H9 (cell line): ENCODE results near the gene CPM. TPM values are rescaled to one million over a fixed set of nuclear protein-coding genes. Genes with fewer than 3 reads are reported as not detected.

Experiments
- DNase-seq: peaks from one replicate; pipeline ENCODE4 v3.0.0-alpha.2; 2017
- H2AFZ ChIP-seq: one replicate; pipeline ENCODE4 v1.6.1; 2013; ENCODE audit warnings: mild to moderate bottlenecking, low read length, control low read depth, moderate library complexity
- H2AK5ac ChIP-seq: 2 replicates; pipeline ENCODE4 v1.6.1; 2013; ENCODE audit warnings: low read length, control low read depth, mixed read lengths; ENCODE audit not compliant: insufficient read length
- H2BK120ac ChIP-seq: one replicate; pipeline ENCODE4 v1.6.1; 2013; ENCODE audit warnings: low read depth, mild to moderate bottlenecking, low read length, control low read depth, inconsistent platforms; ENCODE audit not compliant: poor library complexity, severe bottlenecking
- H2BK12ac ChIP-seq: 2 replicates; pipeline ENCODE4 v1.6.1; 2013; ENCODE audit warnings: low read length, control low read depth, mixed read lengths, low read depth; ENCODE audit not compliant: insufficient read length
- H2BK15ac ChIP-seq: 2 replicates; pipeline ENCODE4 v1.6.1; 2013; ENCODE audit warnings: low read depth, low read length, control low read depth
- H2BK20ac ChIP-seq: one replicate; pipeline ENCODE4 v1.6.1; 2013; ENCODE audit warnings: low read depth, mild to moderate bottlenecking, low read length, control low read depth, inconsistent platforms; ENCODE audit not compliant: poor library complexity, severe bottlenecking
- H2BK5ac ChIP-seq: 2 replicates; pipeline ENCODE4 v1.6.1; 2013; ENCODE audit warnings: low read length, control low read depth, mixed read lengths; ENCODE audit not compliant: insufficient read length
- H3K14ac ChIP-seq: 2 replicates; pipeline ENCODE4 v1.6.1; 2013; ENCODE audit warnings: low read length, control low read depth; ENCODE audit not compliant: insufficient read depth
- H3K18ac ChIP-seq: 2 replicates; pipeline ENCODE4 v1.6.1; 2013; ENCODE audit warnings: low read depth, mild to moderate bottlenecking, mixed read lengths, low read length, control low read depth; ENCODE audit not compliant: insufficient read length
- H3K23ac ChIP-seq: 2 replicates; pipeline ENCODE4 v1.6.1; 2013; ENCODE audit warnings: low read length, control low read depth, mixed read lengths, low read depth; ENCODE audit not compliant: insufficient read length
- H3K23me2 ChIP-seq: 2 replicates; pipeline ENCODE4 v1.6.1; 2013; ENCODE audit warnings: low read depth, mild to moderate bottlenecking, mixed read lengths, low read length, control low read depth; ENCODE audit not compliant: insufficient read length, poor library complexity, severe bottlenecking
- H3K27ac ChIP-seq: 2 replicates; pipeline ENCODE4 v1.5.1; 2013; ENCODE audit warnings: low read length, control low read depth, mixed read lengths, low read depth; ENCODE audit not compliant: insufficient read length
- H3K27me3 ChIP-seq: 2 replicates; pipeline ENCODE4 v1.6.1; 2013; ENCODE audit warnings: low read length, control low read depth, inconsistent platforms; ENCODE audit not compliant: insufficient read depth
- H3K4ac ChIP-seq: 2 replicates; pipeline ENCODE4 v1.6.1; 2013; ENCODE audit warnings: low read depth, mild to moderate bottlenecking, control low read depth, inconsistent platforms, low read length, moderate library complexity
- H3K4me1 ChIP-seq: 2 replicates; pipeline ENCODE4 v1.6.1; 2013; ENCODE audit warnings: low read length, control low read depth, inconsistent platforms; ENCODE audit not compliant: insufficient read depth
- H3K4me2 ChIP-seq: 2 replicates; pipeline ENCODE4 v1.6.1; 2013; ENCODE audit warnings: low read length, control low read depth, mixed read lengths; ENCODE audit not compliant: insufficient read length, insufficient read depth
- H3K56ac ChIP-seq: 2 replicates; pipeline ENCODE4 v1.6.1; 2013; ENCODE audit warnings: low read depth, mild to moderate bottlenecking, mixed read lengths, low read length, control low read depth; ENCODE audit not compliant: insufficient read length
- H3K79me1 ChIP-seq: 2 replicates; pipeline ENCODE4 v1.6.1; 2013; ENCODE audit warnings: low read depth, mild to moderate bottlenecking, moderate library complexity, low read length, control low read depth, inconsistent platforms; ENCODE audit not compliant: insufficient read depth, poor library complexity, severe bottlenecking
- H3K79me2 ChIP-seq: 2 replicates; pipeline ENCODE4 v1.6.1; 2013; ENCODE audit warnings: low read length, control low read depth, inconsistent platforms; ENCODE audit not compliant: insufficient read depth
- H3K9ac ChIP-seq: 2 replicates; pipeline ENCODE4 v1.6.1; 2013; ENCODE audit warnings: low read length, control low read depth, mixed read lengths; ENCODE audit not compliant: insufficient read length; ENCODE audit errors: extremely low read depth
- H3K9me3 ChIP-seq: one replicate; pipeline ENCODE4 v1.6.1; 2013; ENCODE audit warnings: low read depth, low read length, inconsistent platforms; ENCODE audit not compliant: control insufficient read depth
- H3T11ph ChIP-seq: one replicate; pipeline ENCODE4 v1.6.1; 2013; ENCODE audit warnings: mild to moderate bottlenecking, low read length, control low read depth, inconsistent platforms
- H4K20me1 ChIP-seq: one replicate; pipeline ENCODE4 v1.6.1; 2013; ENCODE audit not compliant: control insufficient read depth, insufficient read length, insufficient read depth
- H4K5ac ChIP-seq: 2 replicates; pipeline ENCODE4 v1.6.1; 2013; ENCODE audit warnings: low read depth, mild to moderate bottlenecking, mixed read lengths, low read length, control low read depth; ENCODE audit not compliant: insufficient read length
- H4K8ac ChIP-seq: replicated peaks from 2 replicates; pipeline ENCODE4 v1.6.1; 2013; ENCODE audit warnings: low read length, control low read depth, mixed read lengths, low read depth; ENCODE audit not compliant: insufficient read length
- H4K91ac ChIP-seq: 2 replicates; pipeline ENCODE4 v1.6.1; 2013; ENCODE audit warnings: low read depth, mild to moderate bottlenecking, moderate library complexity, mixed read lengths, low read length, control low read depth; ENCODE audit not compliant: insufficient read length
- H3K27ac Mint-ChIP-seq, 3 experiments: 2 replicates in 2 of 3; 3 replicates in 1 of 3; pipeline ENCODE4 v1.8.0; 2020 to 2021; ENCODE audit warnings: mixed read lengths in 3 of 3, mild to moderate bottlenecking in 1 of 3, moderate library complexity in 1 of 3
- H3K27me3 Mint-ChIP-seq: 2 replicates; pipeline ENCODE4 v1.8.0; 2021; ENCODE audit warnings: low read depth, mild to moderate bottlenecking, moderate library complexity, mixed read lengths
- H3K36me3 Mint-ChIP-seq, 3 experiments: 2 replicates in 2 of 3; 3 replicates in 1 of 3; pipeline ENCODE4 v1.8.0; 2020 to 2021; ENCODE audit warnings: low read depth in 3 of 3, mixed read lengths in 3 of 3; ENCODE audit not compliant: insufficient read depth in 1 of 3
- H3K4me1 Mint-ChIP-seq, 2 experiments: 2 replicates each; pipeline ENCODE4 v1.8.0; 2020; ENCODE audit warnings: mixed read lengths in 2 of 2
- H3K4me3 Mint-ChIP-seq, 2 experiments: 2 replicates in 1 of 2; 3 replicates in 1 of 2; pipeline ENCODE4 v1.8.0; 2020 to 2021; ENCODE audit warnings: mild to moderate bottlenecking in 2 of 2, mixed read lengths in 2 of 2, moderate library complexity in 1 of 2
- H3K9me3 Mint-ChIP-seq, 2 experiments: 2 replicates in 1 of 2; 3 replicates in 1 of 2; pipeline ENCODE4 v1.8.0; 2020; ENCODE audit warnings: mild to moderate bottlenecking in 2 of 2, mixed read lengths in 2 of 2, moderate library complexity in 1 of 2
- CTCF ChIP-seq: fragments of 200-600 bp; sonication (generic); conservative IDR thresholded peaks from 3 replicates; pipeline ENCODE4 v1.8.0; 2021; ENCODE audit warnings: antibody characterized with exemption, mild to moderate bottlenecking
- WGBS: extraction: QIAGEN DNeasy Blood & Tissue Kit; methylation state at CpG from one replicate; pipeline ENCODE4 v1.1.7; 2013; ENCODE audit warnings: missing lambda C conversion rate, low lambda C conversion rate, mixed read lengths; ENCODE audit not compliant: insufficient read length; ENCODE audit errors: extremely low coverage; 5-methylcytosine and 5-hydroxymethylcytosine counted together
- total RNA-seq: library from RNA; stranded (reverse); gene quantifications from 2 replicates; pipeline ENCODE4 v1.2.1, GENCODE V29; 2021

The CPM gene
- total RNA-seq, 1 experiment from 2014 or later = 1.2 TPM

GRCh38 chr12:68868043-68868790 lies 64.8 kb downstream of the CPM start:
- H2BK20ac ChIP-seq = no peak overlapping the region
- H3K4me3 Mint-ChIP-seq = no peak overlapping the region
- no peak overlapping the region for H3K27ac Mint-ChIP-seq
- H4K91ac ChIP-seq = no peak overlapping the region
- TF ChIP-seq CTCF = no peak
- H3K79me2 ChIP-seq = no peaks in the 10 kb centered on the region
- no peak for DNase-seq
- WGBS = no CpG with 5 or more reads among the region's 10 CpGs
- H3K27me3 Mint-ChIP-seq = no peaks in the 10 kb centered on the region
- H3K27me3 ChIP-seq = no peaks in the 10 kb centered on the region
- no peak overlapping the region for H4K5ac ChIP-seq
- H2AK5ac ChIP-seq = no peak overlapping the region
- no peaks in the 10 kb centered on the region for H3K23me2 ChIP-seq
- no peak overlapping the region for H3K14ac ChIP-seq
- H2BK15ac ChIP-seq = no peak overlapping the region
- no peaks in the 10 kb centered on the region for H3K36me3 Mint-ChIP-seq
- no peak overlapping the region for H2BK120ac ChIP-seq
- no peak overlapping the region for H2BK12ac ChIP-seq
- no peak overlapping the region for H3T11ph ChIP-seq
- H4K20me1 ChIP-seq = no peaks in the 10 kb centered on the region
- H3K56ac ChIP-seq = no peak overlapping the region
- no peak overlapping the region for H2AFZ ChIP-seq
- no peak overlapping the region for H4K8ac ChIP-seq
- H3K4me1 Mint-ChIP-seq = peaks cover 10 to 13% of the 10 kb centered on the region in 2 experiments
- no peak overlapping the region for H3K4me2 ChIP-seq
- no peak overlapping the region for H2BK5ac ChIP-seq
- H3K4me1 ChIP-seq = no peaks in the 10 kb centered on the region; the same call in 1 of the 2 replicates
- H3K23ac ChIP-seq = no peak overlapping the region
- no peak overlapping the region for H3K18ac ChIP-seq
- no peaks in the 10 kb centered on the region for H3K79me1 ChIP-seq
- no peak overlapping the region for H3K9ac ChIP-seq
- no peaks in the 10 kb centered on the region for H3K9me3 Mint-ChIP-seq
- H3K9me3 ChIP-seq = no peaks in the 10 kb centered on the region
- no peak overlapping the region for H3K27ac ChIP-seq
- no peak overlapping the region for H3K4ac ChIP-seq
